Mesendoderm (in vitro differentiated cells): ENCODE results near the gene MSX1.

Source experiments
- DNase-seq: peaks from one replicate; pipeline ENCODE4 v3.0.0; 2013
- H2AK5ac ChIP-seq: 2 replicates; pipeline ENCODE4 v1.6.1; 2013; ENCODE audit warnings: low read length, inconsistent platforms
- H2BK120ac ChIP-seq: 2 replicates; pipeline ENCODE4 v1.6.1; 2013; ENCODE audit warnings: low read depth, mild to moderate bottlenecking, low read length, moderate library complexity, mixed read lengths
- H2BK15ac ChIP-seq: replicated peaks from 2 replicates; pipeline ENCODE4 v1.6.1; 2013; ENCODE audit warnings: low read depth, mild to moderate bottlenecking, moderate library complexity
- H2BK5ac ChIP-seq: 2 replicates; pipeline ENCODE4 v1.6.1; 2013; ENCODE audit warnings: low read length, inconsistent platforms
- H3K18ac ChIP-seq: 2 replicates; pipeline ENCODE4 v1.6.1; 2013; ENCODE audit warnings: mild to moderate bottlenecking, low read length, mixed read lengths
- H3K23ac ChIP-seq: one replicate; pipeline ENCODE4 v1.6.1; 2013; ENCODE audit warnings: low read length
- H3K27ac ChIP-seq: 2 replicates; pipeline ENCODE4 v1.5.1; 2013; ENCODE audit warnings: low read depth, mild to moderate bottlenecking, inconsistent platforms, low read length, moderate library complexity
- H3K27me3 ChIP-seq: 2 replicates; pipeline ENCODE4 v1.6.1; 2013; ENCODE audit warnings: low read length, control low read depth, mild to moderate bottlenecking, inconsistent platforms; ENCODE audit not compliant: insufficient read depth, poor library complexity
- H3K36me3 ChIP-seq: 2 replicates; pipeline ENCODE4 v1.6.1; 2013; ENCODE audit warnings: low read length, inconsistent platforms; ENCODE audit not compliant: control insufficient read depth, insufficient read depth
- H3K4ac ChIP-seq: one replicate; pipeline ENCODE4 v1.6.1; 2013; ENCODE audit warnings: low read depth, mild to moderate bottlenecking, low read length, moderate library complexity
- H3K4me1 ChIP-seq: 2 replicates; pipeline ENCODE4 v1.6.1; 2013; ENCODE audit warnings: low read depth, low read length, inconsistent platforms; ENCODE audit not compliant: control insufficient read depth
- H3K4me2 ChIP-seq: 2 replicates; pipeline ENCODE4 v1.6.1; 2013; ENCODE audit warnings: low read length
- H3K4me3 ChIP-seq: 2 replicates; pipeline ENCODE4 v1.5.1; 2013; ENCODE audit warnings: mild to moderate bottlenecking, low read length
- H3K56ac ChIP-seq: one replicate; pipeline ENCODE4 v1.6.1; 2013; ENCODE audit warnings: low read length
- H3K79me1 ChIP-seq: 2 replicates; pipeline ENCODE4 v1.6.1; 2013; ENCODE audit warnings: low read length, inconsistent platforms
- H3K79me2 ChIP-seq: 2 replicates; pipeline ENCODE4 v1.6.1; 2013; ENCODE audit warnings: mild to moderate bottlenecking, low read length; ENCODE audit not compliant: control insufficient read depth, insufficient read depth
- H3K9ac ChIP-seq: 2 replicates; pipeline ENCODE4 v1.6.1; 2013; ENCODE audit warnings: low read length, inconsistent platforms
- H4K5ac ChIP-seq: one replicate; pipeline ENCODE4 v1.6.1; 2013; ENCODE audit warnings: low read length
- H4K8ac ChIP-seq: one replicate; pipeline ENCODE4 v1.6.1; 2013; ENCODE audit warnings: low read depth, mild to moderate bottlenecking, control low read depth, low read length, moderate library complexity
- WGBS: extraction: QIAGEN DNeasy Blood & Tissue Kit; methylation state at CpG from one replicate; pipeline ENCODE4 v1.1.7; 2013; ENCODE audit warnings: low lambda C conversion rate, missing lambda C conversion rate; ENCODE audit not compliant: insufficient coverage; ENCODE audit errors: extremely low coverage; 5-methylcytosine and 5-hydroxymethylcytosine counted together

MSX1 gene

DNA sequence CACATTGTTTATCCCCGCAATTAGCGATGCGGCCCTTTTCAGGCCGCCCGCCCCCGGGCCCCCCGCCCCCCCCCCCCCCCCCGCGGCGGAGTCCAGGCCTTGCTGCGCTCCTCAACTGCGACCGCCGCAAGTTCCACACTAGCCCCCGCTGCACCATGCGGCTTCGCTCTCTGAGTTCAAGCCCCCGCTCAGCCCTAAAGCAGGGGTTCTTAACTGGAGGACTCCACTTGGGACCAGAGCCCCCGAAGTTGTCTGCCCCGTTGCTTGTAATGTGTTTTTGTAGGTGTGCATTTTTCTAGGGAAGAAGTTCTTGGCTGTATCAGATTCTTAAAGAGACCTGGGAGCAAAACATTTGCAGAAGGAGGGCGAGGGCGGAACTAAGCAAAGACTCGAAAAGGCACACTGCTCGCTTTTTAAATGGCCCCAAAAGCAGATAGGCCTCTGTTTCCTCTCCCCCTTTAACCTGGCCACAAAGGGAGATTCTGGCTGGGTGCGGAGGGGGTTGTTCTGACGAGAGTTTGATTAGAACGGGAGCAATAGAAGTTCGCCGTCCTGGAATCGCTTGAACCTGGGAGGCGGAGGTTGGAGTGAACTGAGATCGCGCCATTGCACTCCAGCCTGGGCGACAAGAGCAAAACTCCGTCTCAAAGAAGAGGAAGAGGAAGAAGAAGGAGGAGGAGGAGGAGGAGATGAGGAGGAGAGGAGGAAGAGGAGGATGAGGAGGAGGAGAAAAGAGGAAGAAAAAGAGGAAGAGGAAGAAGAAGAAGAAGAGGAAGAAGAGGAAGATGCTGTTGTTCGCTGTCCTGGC is 2.3 kb upstream of the MSX1 start:
- no CpG with 5 or more reads among the region's 36 CpGs for WGBS
- H3K79me1 ChIP-seq: no peaks in the 10 kb centered on the region
- H3K79me2 ChIP-seq: no peaks in the 10 kb centered on the region
- H2BK5ac ChIP-seq: no peak overlapping the region
- peak; percentile 19 for DNase-seq
- no peak overlapping the region for H2AK5ac ChIP-seq
- H3K27ac ChIP-seq: no peak overlapping the region
- no peak overlapping the region for H4K5ac ChIP-seq
- H3K4me2 ChIP-seq: peak overlapping the region; percentile 5
- peaks cover 10% of the 10 kb centered on the region for H3K4me1 ChIP-seq
- H3K9ac ChIP-seq: no peak overlapping the region
- H2BK15ac ChIP-seq: no peak overlapping the region
- H4K8ac ChIP-seq: no peak overlapping the region
- H3K27me3 ChIP-seq: peaks cover 27% of the 10 kb centered on the region
- no peak overlapping the region for H3K18ac ChIP-seq
- no peak overlapping the region for H3K4me3 ChIP-seq
- no peak overlapping the region for H3K23ac ChIP-seq
- no peaks in the 10 kb centered on the region for H3K36me3 ChIP-seq
- no peak overlapping the region for H2BK120ac ChIP-seq
- no peak overlapping the region for H3K4ac ChIP-seq
- peak overlapping the region; percentile 37 for H3K56ac ChIP-seq

- Histone ChIP-seq H3K23ac (no peak overlapping the region), H3K56ac (no peak overlapping the region), H3K18ac (no peak overlapping the region), H4K8ac (no peak overlapping the region), H3K4me2 (peak overlapping the region; percentile 54), H3K27ac (no peak overlapping the region), H2BK5ac (no peak overlapping the region), H3K9ac (peak overlapping the region; percentile 1), H3K79me2 (no peaks in the 10 kb centered on the region), H3K4me1 (peaks cover 10% of the 10 kb centered on the region), H4K5ac (no peak overlapping the region), H2BK15ac (no peak overlapping the region), H3K79me1 (no peaks in the 10 kb centered on the region), H3K4me3 (no peak overlapping the region), H2AK5ac (no peak overlapping the region), H3K4ac (no peak overlapping the region), H2BK120ac (no peak overlapping the region), H3K27me3 (peaks cover 33% of the 10 kb centered on the region), H3K36me3 (no peaks in the 10 kb centered on the region)
- peak; percentile 59 for DNase-seq
- WGBS: no CpG with 5 or more reads among the region's 42 CpGs
Observed at GRCh38 chr4:4857809-4858508, 1.5 kb upstream of the MSX1 start.

DNA sequence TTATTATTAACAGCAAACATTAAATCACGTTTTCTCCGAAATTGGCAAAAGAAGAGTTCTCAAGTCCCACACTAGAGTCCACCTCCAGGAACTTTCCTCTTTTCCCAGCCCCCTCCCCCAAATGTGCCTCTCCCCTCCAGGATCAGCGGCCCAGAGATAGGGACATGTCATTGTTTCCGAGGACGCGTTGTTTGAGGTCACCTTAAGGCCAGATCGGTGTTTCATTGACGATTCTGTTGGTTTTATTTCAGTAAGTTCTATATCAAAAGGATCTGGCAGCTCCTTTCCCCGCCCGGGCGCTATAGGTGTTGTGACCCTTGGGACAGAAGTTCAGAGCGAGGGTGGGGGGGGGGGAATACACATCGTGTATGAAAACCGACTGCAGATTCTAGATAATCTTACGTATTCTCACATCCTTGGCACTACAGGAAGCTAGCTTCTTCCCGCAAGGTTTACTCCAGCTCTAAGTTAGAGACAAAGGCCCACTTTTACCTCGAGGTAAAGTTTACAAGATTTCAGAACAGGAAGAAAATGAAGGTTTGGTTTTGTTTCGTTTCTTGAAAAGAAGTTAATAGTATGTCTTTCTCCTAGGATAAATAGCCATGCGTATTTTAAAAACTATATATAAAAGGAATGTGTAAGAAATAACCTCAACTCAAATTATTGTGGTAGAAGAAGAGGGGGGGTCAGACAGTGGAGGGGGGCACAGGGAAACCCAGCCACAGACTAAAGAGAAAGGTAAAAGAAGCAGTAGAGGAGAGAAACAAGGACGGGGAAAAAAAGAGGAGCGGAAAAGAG is 739 bp upstream of the MSX1 start:
- peak; percentile 65 for DNase-seq
- no peaks in the 10 kb centered on the region for H3K79me2 ChIP-seq

DNA sequence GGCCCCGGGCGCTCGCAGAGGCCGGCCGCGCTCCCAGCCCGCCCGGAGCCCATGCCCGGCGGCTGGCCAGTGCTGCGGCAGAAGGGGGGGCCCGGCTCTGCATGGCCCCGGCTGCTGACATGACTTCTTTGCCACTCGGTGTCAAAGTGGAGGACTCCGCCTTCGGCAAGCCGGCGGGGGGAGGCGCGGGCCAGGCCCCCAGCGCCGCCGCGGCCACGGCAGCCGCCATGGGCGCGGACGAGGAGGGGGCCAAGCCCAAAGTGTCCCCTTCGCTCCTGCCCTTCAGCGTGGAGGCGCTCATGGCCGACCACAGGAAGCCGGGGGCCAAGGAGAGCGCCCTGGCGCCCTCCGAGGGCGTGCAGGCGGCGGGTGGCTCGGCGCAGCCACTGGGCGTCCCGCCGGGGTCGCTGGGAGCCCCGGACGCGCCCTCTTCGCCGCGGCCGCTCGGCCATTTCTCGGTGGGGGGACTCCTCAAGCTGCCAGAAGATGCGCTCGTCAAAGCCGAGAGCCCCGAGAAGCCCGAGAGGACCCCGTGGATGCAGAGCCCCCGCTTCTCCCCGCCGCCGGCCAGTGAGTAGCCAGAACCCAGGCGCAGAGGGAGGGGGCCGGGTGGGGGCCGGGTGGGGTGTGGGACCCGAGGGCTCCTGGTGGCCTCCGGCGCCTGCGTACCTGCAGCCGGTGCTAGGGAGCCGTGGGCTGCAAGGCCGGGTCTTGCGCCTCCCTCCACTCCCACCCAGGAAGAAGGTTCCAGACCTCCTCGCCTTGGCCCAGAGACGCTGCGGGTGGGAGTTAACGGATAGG is 534 bp downstream of the MSX1 start:
- no CpG with 5 or more reads among the region's 80 CpGs for WGBS
- Histone ChIP-seq H3K36me3 (no peaks in the 10 kb centered on the region), H3K23ac (peak overlapping the region; percentile 98), H2BK120ac (no peak overlapping the region), H2BK15ac (no peak overlapping the region), H4K5ac (no peak overlapping the region), H3K79me2 (no peaks in the 10 kb centered on the region), H2AK5ac (no peak overlapping the region), H4K8ac (no peak overlapping the region), H3K4me3 (peak overlapping the region; percentile 60), H3K4me1 (peaks cover 10% of the 10 kb centered on the region), H2BK5ac (no peak overlapping the region), H3K4me2 (peak overlapping the region; percentile 88), H3K9ac (peak overlapping the region; percentile 76), H3K79me1 (no peaks in the 10 kb centered on the region), H3K27me3 (peaks cover 47% of the 10 kb centered on the region), H3K56ac (peak overlapping the region; percentile 85), H3K18ac (peak overlapping the region; percentile 77), H3K27ac (no peak overlapping the region), H3K4ac (peak overlapping the region; percentile 56)
- DNase-seq: no peak

More for the DNA sequence above, 739 bp upstream of the MSX1 start:
- Histone ChIP-seq H2AK5ac (no peak overlapping the region), H3K4me1 (peaks cover 10% of the 10 kb centered on the region), H3K27ac (no peak overlapping the region), H3K79me1 (no peaks in the 10 kb centered on the region), H3K9ac (peak overlapping the region; percentile 17), H2BK5ac (no peak overlapping the region), H2BK15ac (no peak overlapping the region), H3K56ac (peak overlapping the region; percentile 42), H3K36me3 (no peaks in the 10 kb centered on the region), H3K18ac (no peak overlapping the region), H2BK120ac (no peak overlapping the region), H3K4me2 (peak overlapping the region; percentile 26), H4K5ac (no peak overlapping the region), H4K8ac (no peak overlapping the region), H3K23ac (no peak overlapping the region), H3K4ac (no peak overlapping the region), H3K27me3 (peaks cover 34% of the 10 kb centered on the region), H3K4me3 (no peak overlapping the region)
- no CpG with 5 or more reads among the region's 21 CpGs for WGBS

DNA sequence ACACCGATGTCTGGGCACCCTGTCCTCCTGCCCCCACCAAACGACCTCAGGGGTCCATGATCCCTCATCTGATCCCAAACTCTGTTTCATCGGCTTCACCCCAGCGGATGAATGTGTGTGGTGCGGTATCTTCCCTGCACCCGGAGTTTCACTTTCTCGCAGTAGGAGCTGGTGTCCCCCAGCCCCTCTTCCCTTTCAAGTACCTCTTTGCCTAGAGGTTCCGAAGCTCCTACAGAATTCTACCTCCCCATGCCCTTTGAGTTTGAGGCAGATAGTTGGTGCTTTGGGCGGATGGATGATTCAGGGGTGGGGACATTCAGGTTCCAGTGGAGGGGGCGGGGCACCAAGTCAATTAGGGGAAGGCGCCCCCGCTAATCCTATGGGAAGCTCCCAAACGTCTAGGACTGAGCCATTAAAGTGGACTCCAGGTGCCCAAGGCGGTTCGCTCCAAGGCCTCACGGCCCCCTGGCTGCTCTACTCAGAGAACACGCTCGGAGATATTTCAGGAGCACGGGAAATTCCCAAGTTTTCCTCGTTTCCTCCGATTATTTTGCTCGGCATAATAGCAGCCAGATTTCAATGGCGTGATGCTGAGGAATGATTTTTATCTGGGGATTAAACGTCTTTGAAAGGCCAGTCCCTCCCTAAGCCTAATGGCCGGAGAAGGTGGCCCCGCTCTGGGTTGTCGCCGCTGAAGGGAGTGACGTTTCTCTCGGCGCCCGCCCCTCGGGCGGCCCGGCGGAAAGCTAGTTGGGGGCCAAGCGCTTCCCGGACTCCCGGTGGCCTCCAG is 1.3 kb downstream of the MSX1 start:
- no peaks in the 10 kb centered on the region for H3K36me3 ChIP-seq
- H2BK120ac ChIP-seq: no peak overlapping the region
- peak overlapping the region; percentile 48 for H3K23ac ChIP-seq
- H2BK5ac ChIP-seq: no peak overlapping the region
- H3K4me1 ChIP-seq: peaks cover 10% of the 10 kb centered on the region
- peak overlapping the region; percentile 77 for H3K18ac ChIP-seq
- H3K9ac ChIP-seq: peak overlapping the region; percentile 59
- no peak overlapping the region for H4K8ac ChIP-seq
- no CpG with 5 or more reads among the region's 39 CpGs for WGBS
- H2AK5ac ChIP-seq: no peak overlapping the region
- H3K4ac ChIP-seq: no peak overlapping the region
- no peak overlapping the region for H3K27ac ChIP-seq
- DNase-seq: peak; percentile 64
- H3K79me1 ChIP-seq: no peaks in the 10 kb centered on the region
- H4K5ac ChIP-seq: no peak overlapping the region
- H3K4me3 ChIP-seq: peak overlapping the region; percentile 37
- peak overlapping the region; percentile 85 for H3K56ac ChIP-seq
- no peaks in the 10 kb centered on the region for H3K79me2 ChIP-seq
- H2BK15ac ChIP-seq: no peak overlapping the region
- H3K4me2 ChIP-seq: peak overlapping the region; percentile 88
- peaks cover 50% of the 10 kb centered on the region for H3K27me3 ChIP-seq
